B cell (primary cell): ENCODE data around the gene NLRX1. TPM values are rescaled to one million over a fixed set of nuclear protein-coding genes. Genes with fewer than 3 reads are reported as not detected.

Experiments used
- ATAC-seq: fragments of 200-7000 bp; cut with Tn5 transposase; one replicate; pipeline ENCODE4 v1.10.0; 2021; ENCODE audit warnings: low read depth, mild to moderate bottlenecking, moderate number of reproducible peaks, moderate library complexity
- CTCF ChIA-PET: fragments of 350-600 bp; sonication (Branson Sonifier 250); formaldehyde crosslinking; loops from one replicate; lab custom pipeline; 2021; ENCODE audit warnings: antibody characterized with exemption, inconsistent platforms; lab: Charles Lee
- POLR2A ChIA-PET: fragments of 350-600 bp; sonication (Branson Sonifier 250); formaldehyde crosslinking; loops from one replicate; lab custom pipeline; 2021; ENCODE audit warnings: antibody characterized with exemption; lab: Charles Lee
- DNase-seq: peaks from one replicate; pipeline ENCODE4 v3.0.0; 2013
- H2AFZ ChIP-seq: 2 replicates; pipeline ENCODE4 v1.6.1; 2012; ENCODE audit warnings: mild to moderate bottlenecking, low read depth, low read length; ENCODE audit not compliant: insufficient read depth, poor library complexity, severe bottlenecking
- H3K27ac ChIP-seq, 2 donors: 1 replicate in 1 of 2; 2 replicates in 1 of 2; pipeline ENCODE4 v1.5.1; 2012 to 2013; ENCODE audit warnings: low read length in 2 of 2, mild to moderate bottlenecking in 2 of 2, moderate library complexity in 1 of 2
- H3K27me3 ChIP-seq, 4 experiments: fragments of 200-600 bp in 1 of 4; sonication (generic) in 1 of 4; replicated peaks in 1 of 4; 1 replicate in 2 of 4; 2 replicates in 2 of 4; pipeline versions ENCODE4 v1.6.1 to v1.7.0; 2013 to 2016; ENCODE audit warnings: low read length in 3 of 4, mild to moderate bottlenecking in 2 of 4, mixed read lengths in 1 of 4, moderate library complexity in 1 of 4; ENCODE audit not compliant: insufficient read depth in 4 of 4, control insufficient read depth in 3 of 4; ENCODE audit errors: control extremely low read depth in 1 of 4
- H3K36me3 ChIP-seq, 2 experiments: replicated peaks in 1 of 2; 1 replicate in 1 of 2; 2 replicates in 1 of 2; pipeline versions ENCODE4 v1.6.1 to v1.7.1; 2013; ENCODE audit warnings: low read length in 1 of 2; ENCODE audit not compliant: insufficient read depth in 2 of 2, control insufficient read depth in 1 of 2; ENCODE audit errors: control extremely low read depth in 1 of 2, extremely low read depth in 1 of 2
- H3K4me1 ChIP-seq, 2 donors: fragments of 200-600 bp in 1 of 2; sonication (generic) in 1 of 2; 1 replicate in 1 of 2; 2 replicates in 1 of 2; pipeline versions ENCODE4 v1.5.1 to v1.6.1; 2013 to 2017; ENCODE audit warnings: low read length in 2 of 2; ENCODE audit not compliant: control insufficient read depth in 2 of 2, insufficient read depth in 2 of 2
- H3K4me2 ChIP-seq: replicated peaks from 2 replicates; pipeline ENCODE3; 2012; ENCODE audit warnings: mild to moderate bottlenecking, low read depth, low read length; ENCODE audit not compliant: poor library complexity, severe bottlenecking
- H3K4me3 ChIP-seq, 5 experiments: fragments of 200-600 bp in 1 of 5; sonication (generic) in 1 of 5; 1 replicate in 3 of 5; 2 replicates in 2 of 5; pipeline versions ENCODE4 v1.5.1 to v1.7.0; 2011 to 2016; ENCODE audit warnings: low read length in 4 of 5, mild to moderate bottlenecking in 4 of 5, low read depth in 2 of 5, control low read depth in 1 of 5, moderate library complexity in 1 of 5; ENCODE audit not compliant: insufficient read depth in 1 of 5; ENCODE audit errors: control extremely low read depth in 1 of 5, extremely low read depth in 1 of 5
- H3K79me2 ChIP-seq: fragments of 200-600 bp; sonication (generic); one replicate; pipeline ENCODE4 v1.6.0; 2016; ENCODE audit warnings: low read length; ENCODE audit not compliant: control insufficient read depth, insufficient read depth
- H3K9ac ChIP-seq: fragments of 200-600 bp; sonication (generic); 2 replicates; pipeline ENCODE4 v1.6.1; 2017; ENCODE audit warnings: mild to moderate bottlenecking, low read length, moderate library complexity
- H3K9me3 ChIP-seq, 3 donors: one replicate each; pipeline versions ENCODE4 v1.6.1 to v1.7.1; 2013; ENCODE audit warnings: low read length in 2 of 3; ENCODE audit not compliant: control insufficient read depth in 2 of 3, insufficient read depth in 1 of 3; ENCODE audit errors: control extremely low read depth in 1 of 3
- H4K20me1 ChIP-seq: 2 replicates; pipeline ENCODE4 v1.6.0; 2012; ENCODE audit warnings: mild to moderate bottlenecking, low read length; ENCODE audit not compliant: insufficient read depth, control insufficient read depth, poor library complexity, severe bottlenecking
- H3K27ac Mint-ChIP-seq: one replicate; pipeline ENCODE4 v1.8.0; 2021; ENCODE audit warnings: mixed read lengths
- H3K27me3 Mint-ChIP-seq: one replicate; pipeline ENCODE4 v1.8.0; 2021; ENCODE audit warnings: mixed read lengths
- H3K4me1 Mint-ChIP-seq: one replicate; pipeline ENCODE4 v1.8.0; 2021; ENCODE audit warnings: mixed read lengths
- H3K4me3 Mint-ChIP-seq: one replicate; pipeline ENCODE4 v1.8.0; 2021; ENCODE audit warnings: mixed read lengths
- H3K9me3 Mint-ChIP-seq: one replicate; pipeline ENCODE4 v1.8.0; 2022; ENCODE audit warnings: mixed read lengths; ENCODE audit not compliant: insufficient read depth
- EZH2 ChIP-seq: IDR thresholded peaks from 2 replicates; pipeline ENCODE4 v1.6.1; 2012; ENCODE audit warnings: borderline replicate concordance, low read depth, mild to moderate bottlenecking, moderate library complexity, low read length; ENCODE audit not compliant: insufficient read depth, poor library complexity, severe bottlenecking
- WGBS: methylation state at CpG from one replicate; pipeline ENCODE4 v1.1.5; 2013; ENCODE audit warnings: missing lambda C conversion rate; ENCODE audit not compliant: insufficient coverage; 5-methylcytosine and 5-hydroxymethylcytosine counted together
- intact Hi-C: fragments of 100-400 bp; cut with micrococcal nuclease; formaldehyde crosslinking; loops from one replicate; pipeline ENCODE4 v1.10.0; 2022
- polyA plus RNA-seq: library from polyadenylated mRNA; depleted of rRNA; stranded (reverse); fragments of >200 nt; gene quantifications from 2 replicates; pipeline ENCODE4 v1.2.3, GENCODE V29; 2012
- total RNA-seq, 2 donors: library from RNA; stranded (reverse); fragments of 120-200 nt in 1 of 2; gene quantifications; 1 replicate in 1 of 2; 2 replicates in 1 of 2; pipeline versions ENCODE4 v1.2.3 to v1.2.4, GENCODE V29; 2013 to 2022
- TF ChIP-seq, protein P1 (sequence below): fragments of 200-600 bp; IDR thresholded peaks from one replicate; pipeline ENCODE4 v1.8.0; 2022; ENCODE audit warnings: antibody characterized with exemption, mild to moderate bottlenecking

NLRX1 gene
- total and polyA plus RNA-seq, 2 donors (not counting 1 experiment from before 2014, with no cell fraction given), result 6.3 to 10.4 TPM

DNA sequence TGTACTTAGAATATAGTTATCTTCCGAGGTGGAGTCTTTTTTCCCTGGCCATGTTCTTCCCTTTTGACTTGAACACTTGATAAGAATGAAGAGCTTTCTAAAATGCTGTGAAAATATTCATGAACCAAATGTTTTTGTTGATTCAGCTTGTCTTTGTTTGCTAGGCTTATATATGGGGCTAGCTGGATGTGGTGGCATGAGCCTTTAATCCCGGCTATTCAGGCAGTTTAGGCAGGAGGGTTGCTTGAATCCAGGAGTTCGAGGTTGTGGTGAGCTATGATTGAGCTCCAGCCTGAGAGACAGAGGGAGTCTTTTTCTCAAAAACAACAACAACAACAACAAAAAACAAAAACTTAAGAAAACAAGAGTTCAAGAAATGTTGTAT is 60.8 kb downstream of the NLRX1 start:
- Histone ChIP-seq H3K4me1 (no peaks in the 10 kb centered on the region), H3K4me3 (no peak overlapping the region), H3K9ac (no peak overlapping the region), H3K4me2 (no peak overlapping the region), H2AFZ (no peak overlapping the region), H3K36me3 (peaks cover 10 to 22% of the 10 kb centered on the region in 2 experiments), H3K79me2 (peaks cover 77% of the 10 kb centered on the region), H3K27ac (peak overlapping the region in 1 of 2 donors; percentile 40), H3K27me3 (no peaks in the 10 kb centered on the region), H4K20me1 (peaks cover 56% of the 10 kb centered on the region), H3K9me3 (no peaks in the 10 kb centered on the region)
- intact Hi-C loops, result no loop called here
- no CpG with 5 or more reads among the region's 3 CpGs for WGBS
- H3K27ac Mint-ChIP-seq, result no peak overlapping the region
- H3K4me3 Mint-ChIP-seq, result no peak overlapping the region
- H3K9me3 Mint-ChIP-seq, result no peaks in the 10 kb centered on the region
- DNase-seq, result no peak
- ChIA-PET POLR2A (no interaction called here), CTCF (interaction anchor here (0.7 to 1.0 kb wide), 3 partner anchors 87 to 1004 kb away, joined by 3 to 4 read pairs (median 4); no protein-coding TSS in a partner anchor)
- no peak for ATAC-seq
- H3K27me3 Mint-ChIP-seq, result no peaks in the 10 kb centered on the region
- TF ChIP-seq, protein P1, sequence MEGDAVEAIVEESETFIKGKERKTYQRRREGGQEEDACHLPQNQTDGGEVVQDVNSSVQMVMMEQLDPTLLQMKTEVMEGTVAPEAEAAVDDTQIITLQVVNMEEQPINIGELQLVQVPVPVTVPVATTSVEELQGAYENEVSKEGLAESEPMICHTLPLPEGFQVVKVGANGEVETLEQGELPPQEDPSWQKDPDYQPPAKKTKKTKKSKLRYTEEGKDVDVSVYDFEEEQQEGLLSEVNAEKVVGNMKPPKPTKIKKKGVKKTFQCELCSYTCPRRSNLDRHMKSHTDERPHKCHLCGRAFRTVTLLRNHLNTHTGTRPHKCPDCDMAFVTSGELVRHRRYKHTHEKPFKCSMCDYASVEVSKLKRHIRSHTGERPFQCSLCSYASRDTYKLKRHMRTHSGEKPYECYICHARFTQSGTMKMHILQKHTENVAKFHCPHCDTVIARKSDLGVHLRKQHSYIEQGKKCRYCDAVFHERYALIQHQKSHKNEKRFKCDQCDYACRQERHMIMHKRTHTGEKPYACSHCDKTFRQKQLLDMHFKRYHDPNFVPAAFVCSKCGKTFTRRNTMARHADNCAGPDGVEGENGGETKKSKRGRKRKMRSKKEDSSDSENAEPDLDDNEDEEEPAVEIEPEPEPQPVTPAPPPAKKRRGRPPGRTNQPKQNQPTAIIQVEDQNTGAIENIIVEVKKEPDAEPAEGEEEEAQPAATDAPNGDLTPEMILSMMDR, result no peak
- no peak for TF ChIP-seq EZH2
- H3K4me1 Mint-ChIP-seq, result peaks cover 23% of the 10 kb centered on the region

DNA sequence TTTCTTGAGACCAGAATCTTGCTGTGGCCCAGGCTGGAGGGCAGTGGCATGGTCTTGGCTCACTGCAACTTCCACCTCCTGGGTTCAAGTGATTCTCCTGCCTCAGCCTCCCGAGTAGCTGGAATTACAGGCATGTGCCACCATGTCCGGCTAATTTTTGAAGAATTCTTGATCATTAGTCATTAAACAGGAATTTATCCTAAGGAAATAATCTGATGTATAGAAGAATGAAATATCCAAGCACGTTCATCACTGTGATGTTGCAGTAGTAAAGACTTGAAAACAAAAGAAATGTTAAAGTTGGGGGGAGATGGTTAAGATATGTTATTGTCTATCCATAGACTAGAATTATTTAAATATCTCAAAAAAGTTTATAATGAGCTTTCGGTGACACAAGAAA is 61.2 kb downstream of the NLRX1 start:
- no peaks in the 10 kb centered on the region for H3K9me3 Mint-ChIP-seq
- no CpG with 5 or more reads among the region's 4 CpGs for WGBS

More for the DNA sequence above, 61.2 kb downstream of the NLRX1 start:
- TF ChIP-seq, protein P1, result no peak
- no peak for TF ChIP-seq EZH2
- Histone ChIP-seq H3K79me2 (peaks cover 72% of the 10 kb centered on the region), H3K27ac (no peak overlapping the region), H3K9me3 (no peaks in the 10 kb centered on the region), H3K36me3 (peaks cover 12 to 25% of the 10 kb centered on the region in 2 experiments), H3K9ac (no peak overlapping the region), H3K4me2 (no peak overlapping the region), H3K27me3 (no peaks in the 10 kb centered on the region), H3K4me3 (no peak overlapping the region), H2AFZ (no peak overlapping the region), H3K4me1 (no peaks in the 10 kb centered on the region), H4K20me1 (peaks cover 53% of the 10 kb centered on the region)
- no peak overlapping the region for H3K27ac Mint-ChIP-seq
- ATAC-seq, result no peak
- DNase-seq, result no peak
- ChIA-PET CTCF (interaction anchor here (0.7 to 1.0 kb wide), 3 partner anchors 88 to 1003 kb away, joined by 3 to 4 read pairs (median 4); no protein-coding TSS in a partner anchor), POLR2A (no interaction called here)
- H3K4me1 Mint-ChIP-seq, result peaks cover 23% of the 10 kb centered on the region
- no peaks in the 10 kb centered on the region for H3K27me3 Mint-ChIP-seq
- no peak overlapping the region for H3K4me3 Mint-ChIP-seq
- intact Hi-C loops, result no loop called here

Other genes with a start within 250 kb of the NLRX1 start
- gene BCL9L, start 242.8 kb upstream of the NLRX1 start, total RNA-seq, result 40.8 and 44.0 TPM in 2 replicates
- gene BCL9L, start 242.8 kb upstream of the NLRX1 start, polyA plus RNA-seq, result 12.6 and 15.1 TPM in 2 replicates
- gene UPK2, start 212.4 kb upstream of the NLRX1 start, total RNA-seq, result not detected in 2 replicates
- 0.40 and 0.43 TPM in 2 replicates for gene UPK2, start 212.4 kb upstream of the NLRX1 start, polyA plus RNA-seq
- gene FOXR1, start 197.0 kb upstream of the NLRX1 start, total RNA-seq, result not detected in 2 replicates
- gene FOXR1, start 197.0 kb upstream of the NLRX1 start, polyA plus RNA-seq, result not detected in 2 replicates
- 122 and 138 TPM in 2 replicates for gene CENATAC, start 170.6 kb upstream of the NLRX1 start, total RNA-seq
- gene CENATAC, start 170.6 kb upstream of the NLRX1 start, polyA plus RNA-seq, result 50.1 and 79.6 TPM in 2 replicates
- 1,713 and 1,823 TPM in 2 replicates for gene RPS25, start 150.4 kb upstream of the NLRX1 start, total RNA-seq
- gene RPS25, start 150.4 kb upstream of the NLRX1 start, polyA plus RNA-seq, result 1,827 and 2,003 TPM in 2 replicates
- gene TRAPPC4, start 150.0 kb upstream of the NLRX1 start, total RNA-seq, result 61.5 and 64.5 TPM in 2 replicates
- gene TRAPPC4, start 150.0 kb upstream of the NLRX1 start, polyA plus RNA-seq, result 61.4 and 83.5 TPM in 2 replicates
- gene SLC37A4, start 137.8 kb upstream of the NLRX1 start, total RNA-seq, result 13.2 and 14.3 TPM in 2 replicates
- gene SLC37A4, start 137.8 kb upstream of the NLRX1 start, polyA plus RNA-seq, result 23.5 and 26.3 TPM in 2 replicates
- 46.2 and 48.7 TPM in 2 replicates for gene HYOU1, start 111.5 kb upstream of the NLRX1 start, total RNA-seq
- gene HYOU1, start 111.5 kb upstream of the NLRX1 start, polyA plus RNA-seq, result 38.5 and 64.4 TPM in 2 replicates
- gene VPS11, start 100.9 kb upstream of the NLRX1 start, total RNA-seq, result 64.7 and 71.1 TPM in 2 replicates
- 31.6 and 35.7 TPM in 2 replicates for gene VPS11, start 100.9 kb upstream of the NLRX1 start, polyA plus RNA-seq
- 7.6 and 9.2 TPM in 2 replicates for gene HMBS, start 83.8 kb upstream of the NLRX1 start, total RNA-seq
- gene HMBS, start 83.8 kb upstream of the NLRX1 start, polyA plus RNA-seq, result 17.7 and 18.2 TPM in 2 replicates
- 34.5 and 38.3 TPM in 2 replicates for gene DPAGT1, start 66.9 kb upstream of the NLRX1 start, total RNA-seq
- gene DPAGT1, start 66.9 kb upstream of the NLRX1 start, polyA plus RNA-seq, result 60.3 and 64.3 TPM in 2 replicates
- gene C2CD2L, start 61.4 kb upstream of the NLRX1 start, total RNA-seq, result 9.5 and 13.8 TPM in 2 replicates
- 14.1 and 17.0 TPM in 2 replicates for gene C2CD2L, start 61.4 kb upstream of the NLRX1 start, polyA plus RNA-seq
- 78.7 and 84.6 TPM in 2 replicates for gene HINFP, start 47.1 kb upstream of the NLRX1 start, total RNA-seq
- 51.5 and 60.6 TPM in 2 replicates for gene HINFP, start 47.1 kb upstream of the NLRX1 start, polyA plus RNA-seq
- not detected in 2 replicates for gene ABCG4, start 19.7 kb upstream of the NLRX1 start, total RNA-seq
- not detected in 2 replicates for gene ABCG4, start 19.7 kb upstream of the NLRX1 start, polyA plus RNA-seq
- gene NHERF4, start 16.8 kb downstream of the NLRX1 start, total RNA-seq, result 0.22 and 0.76 TPM in 2 replicates
- 0.61 TPM in 1 of 2 replicates, not detected in the other for gene NHERF4, start 16.8 kb downstream of the NLRX1 start, polyA plus RNA-seq
- 35.2 and 38.7 TPM in 2 replicates for gene CBL, start 37.6 kb downstream of the NLRX1 start, total RNA-seq
- 11.7 and 12.5 TPM in 2 replicates for gene CBL, start 37.6 kb downstream of the NLRX1 start, polyA plus RNA-seq
- 0.29 and 0.42 TPM in 2 replicates for gene MCAM, start 148.4 kb downstream of the NLRX1 start, total RNA-seq
- gene MCAM, start 148.4 kb downstream of the NLRX1 start, polyA plus RNA-seq, result 1.1 and 1.4 TPM in 2 replicates
- gene RNF26, start 165.8 kb downstream of the NLRX1 start, total RNA-seq, result 21.3 and 21.8 TPM in 2 replicates
- gene RNF26, start 165.8 kb downstream of the NLRX1 start, polyA plus RNA-seq, result 11.6 and 15.5 TPM in 2 replicates
- not detected in 2 replicates for gene C1QTNF5, start 172.2 kb downstream of the NLRX1 start, total RNA-seq
- not detected in 2 replicates for gene C1QTNF5, start 172.2 kb downstream of the NLRX1 start, polyA plus RNA-seq
- not detected in 2 replicates for gene MFRP, start 178.0 kb downstream of the NLRX1 start, total RNA-seq
- not detected in 2 replicates for gene MFRP, start 178.0 kb downstream of the NLRX1 start, polyA plus RNA-seq
- not detected in 2 replicates for gene USP2, start 213.0 kb downstream of the NLRX1 start, total RNA-seq
- gene USP2, start 213.0 kb downstream of the NLRX1 start, polyA plus RNA-seq, result 0.09 and 0.40 TPM in 2 replicates